GM21360 (cell line): ENCODE results near the gene ADAR.

ENCODE experiments used
- ATAC-seq: cut with Tn5 transposase; IDR thresholded peaks from one replicate; pipeline ENCODE4 v1.9.1; 2021; ENCODE audit warnings: mild to moderate bottlenecking, moderate library complexity; ENCODE audit not compliant: unreplicated experiment

The ADAR gene

GRCh38 chr1:154559466-154560044 is 48.4 kb downstream of the ADAR start:
- peak; percentile 46 for ATAC-seq

DNA sequence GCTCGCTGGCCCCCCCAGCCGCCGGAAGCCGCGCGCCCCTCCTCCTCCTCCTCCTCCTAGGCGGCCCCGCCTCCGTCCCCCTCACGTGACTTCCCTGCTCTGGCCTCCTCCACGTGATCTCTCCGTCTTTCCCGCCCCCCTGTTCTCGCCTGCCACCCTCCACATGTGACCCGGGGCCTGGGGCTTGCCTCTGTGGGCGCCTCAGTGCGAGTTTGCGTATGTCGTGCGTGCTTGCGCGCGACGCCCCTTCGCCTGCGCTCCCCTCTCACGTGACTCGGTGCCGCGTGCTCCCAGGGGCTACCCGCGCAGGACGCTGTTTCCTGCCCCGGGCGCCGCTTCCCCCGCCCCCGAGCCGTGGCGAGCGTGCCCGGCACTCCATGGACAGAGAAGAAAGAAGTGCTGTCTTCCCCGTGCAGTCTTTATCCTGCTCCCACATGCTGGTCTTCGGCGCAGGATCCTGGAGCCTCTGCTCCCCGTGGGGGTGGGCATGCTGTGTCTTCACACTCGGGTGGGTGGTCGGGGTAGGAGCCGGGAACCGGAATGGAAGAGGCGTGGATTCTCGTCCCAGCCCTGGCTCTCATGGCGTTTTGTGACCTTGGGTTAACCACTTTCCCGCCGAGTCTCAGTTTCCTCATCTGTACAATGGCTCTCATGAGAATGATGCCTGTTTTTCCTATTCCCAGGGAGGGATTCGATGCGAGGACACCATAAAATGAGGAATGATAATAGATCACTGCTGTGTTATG is 49.1 kb downstream of the ADAR start:
- ATAC-seq, result peak; percentile 86

GRCh38 chr1:154557939-154558719 is 49.9 kb downstream of the ADAR start, which contains the start of gene UBE2Q1:
TSS of gene UBE2Q1 (minus strand) at chr1:154558662. CDS start at chr1:154558553, 109 bp downstream.
- peak; percentile 3 for ATAC-seq

DNA sequence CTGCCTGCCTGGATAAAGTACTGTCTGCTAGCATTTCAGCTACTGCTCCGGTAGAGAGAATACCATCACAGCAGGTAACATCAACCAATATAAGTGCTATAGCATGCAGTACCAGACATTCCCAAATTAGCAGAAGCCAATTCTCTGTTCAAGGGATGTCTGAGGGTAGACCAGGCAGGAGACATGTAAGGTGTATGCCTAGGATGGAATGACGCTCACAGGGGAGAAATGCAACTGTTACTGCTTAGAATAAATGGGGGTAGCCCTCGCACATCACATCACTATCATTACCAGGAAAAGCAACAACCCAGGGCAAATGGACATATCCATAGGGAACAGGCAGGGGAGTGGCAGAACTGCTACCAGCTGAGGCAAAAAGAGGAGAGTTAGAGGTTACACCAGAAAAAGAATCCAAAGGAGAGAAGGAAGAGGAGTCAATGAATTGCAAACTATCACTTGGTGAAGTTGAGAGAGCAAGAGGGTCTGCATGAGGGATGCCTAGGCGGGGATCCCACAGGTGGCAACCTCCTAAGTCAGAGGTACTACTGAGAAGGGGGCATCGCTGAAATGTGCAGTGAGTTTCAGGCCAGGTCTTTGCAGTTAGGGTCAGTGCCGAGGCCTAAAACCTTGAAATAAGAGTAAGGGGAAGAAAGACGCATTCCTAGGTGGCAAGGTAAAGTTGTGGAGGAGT is 50.6 kb downstream of the ADAR start:
- no peak for ATAC-seq

- ATAC-seq, result no peak
Measured at GRCh38 chr1:154556422-154556821, 51.6 kb downstream of the ADAR start.

DNA sequence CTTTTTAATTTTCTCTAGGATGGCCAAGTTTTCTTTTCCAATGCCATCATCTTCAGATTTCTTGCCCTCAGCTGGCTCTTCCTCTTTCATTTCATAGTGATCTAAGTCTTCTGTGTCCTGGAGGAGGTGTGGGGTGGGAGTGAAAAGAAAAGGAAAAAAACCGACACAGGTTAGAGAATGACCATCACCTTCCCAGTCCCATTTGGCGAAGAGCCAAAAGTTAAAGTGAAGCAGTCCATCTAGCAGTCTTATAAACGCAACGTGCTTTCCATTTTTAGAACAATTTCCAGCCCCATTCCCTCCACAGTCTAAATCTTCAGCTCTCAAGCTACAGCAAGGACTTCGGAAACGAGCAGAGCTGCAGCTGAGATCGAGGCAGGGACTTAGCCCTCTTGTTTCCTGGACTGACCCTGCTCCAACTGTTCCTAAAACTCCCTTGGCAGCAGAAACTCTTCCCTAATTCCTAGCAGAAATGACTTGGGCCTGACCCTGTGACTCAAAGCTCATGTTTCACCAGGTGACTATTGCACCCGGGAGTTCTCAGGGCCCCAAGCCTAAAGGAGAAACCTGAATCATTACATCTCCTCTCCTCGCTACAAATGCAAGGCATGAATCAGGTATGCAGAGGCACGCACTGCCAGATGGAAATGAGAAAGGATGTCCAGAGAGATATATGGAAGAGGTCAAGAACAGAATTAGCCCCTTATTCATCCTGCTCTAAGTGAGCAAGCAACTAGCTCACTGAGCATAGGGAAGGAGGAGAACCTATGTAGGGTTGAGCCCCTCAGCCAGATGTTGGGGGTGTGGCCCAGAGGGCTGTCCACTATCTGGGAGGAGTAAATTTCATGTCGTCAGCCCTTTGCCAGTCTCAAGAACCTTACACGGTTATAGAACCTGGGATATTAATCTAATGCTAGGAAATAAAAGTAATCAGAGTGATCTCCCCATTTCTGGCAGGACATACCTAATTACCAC is 54.6 kb downstream of the ADAR start:
- no peak for ATAC-seq

GRCh38 chr1:154552036-154552435 is 56.0 kb downstream of the ADAR start:
- no peak for ATAC-seq

- ATAC-seq, result no peak
Measured at GRCh38 chr1:154551474-154551873, 56.5 kb downstream of the ADAR start.

- no peak for ATAC-seq
Measured at GRCh38 chr1:154550657-154551056, 57.3 kb downstream of the ADAR start.

DNA sequence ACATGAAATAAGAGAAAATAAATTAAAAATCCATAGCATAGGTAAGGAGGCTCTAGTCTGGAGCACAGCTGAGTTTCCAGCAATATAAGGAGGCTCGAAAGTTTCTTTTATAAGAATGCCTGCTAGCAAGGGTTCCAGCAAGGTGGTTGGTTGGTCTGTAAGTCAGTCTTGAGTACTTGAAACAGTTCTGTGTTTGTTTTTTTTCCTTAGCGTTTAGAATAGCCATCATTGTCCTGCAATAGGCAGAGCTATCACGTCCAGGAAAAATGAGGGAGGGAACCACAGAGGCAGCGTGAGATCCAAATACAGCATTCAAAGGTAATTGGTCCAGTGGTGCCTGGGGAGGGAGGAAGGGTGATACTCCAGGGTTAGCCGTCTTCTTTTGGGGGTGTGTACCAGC is 57.9 kb downstream of the ADAR start:
- ATAC-seq, result no peak

DNA sequence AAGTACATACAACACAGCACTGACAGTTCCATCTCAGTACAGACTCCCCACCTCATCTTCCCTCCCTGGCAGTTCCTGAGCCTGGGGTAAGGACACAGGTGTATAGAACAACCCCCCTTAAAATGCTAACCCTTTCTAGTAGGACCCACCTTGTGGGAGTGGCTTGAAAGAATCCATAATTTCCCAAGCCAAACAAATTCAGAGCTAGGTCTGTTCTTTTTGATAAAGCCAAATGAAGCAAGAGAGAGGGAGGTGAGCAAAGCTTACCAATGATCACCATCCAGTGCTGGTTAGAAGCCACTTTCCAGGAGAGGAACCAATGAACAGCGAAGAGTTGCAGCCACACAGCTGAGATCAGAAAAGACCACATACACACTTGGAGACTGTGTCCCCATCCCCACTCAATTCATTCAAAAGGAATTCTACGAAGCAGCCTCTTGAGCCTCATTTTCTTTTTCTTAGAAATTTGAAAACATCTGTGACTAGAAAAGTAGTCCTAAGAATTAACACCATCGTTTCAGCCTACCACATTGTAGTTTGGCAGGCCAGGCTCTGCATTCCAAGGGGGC is 58.7 kb downstream of the ADAR start:
- no peak for ATAC-seq

- ATAC-seq, result no peak
Measured at GRCh38 chr1:154548028-154548427, 60.0 kb downstream of the ADAR start.

DNA sequence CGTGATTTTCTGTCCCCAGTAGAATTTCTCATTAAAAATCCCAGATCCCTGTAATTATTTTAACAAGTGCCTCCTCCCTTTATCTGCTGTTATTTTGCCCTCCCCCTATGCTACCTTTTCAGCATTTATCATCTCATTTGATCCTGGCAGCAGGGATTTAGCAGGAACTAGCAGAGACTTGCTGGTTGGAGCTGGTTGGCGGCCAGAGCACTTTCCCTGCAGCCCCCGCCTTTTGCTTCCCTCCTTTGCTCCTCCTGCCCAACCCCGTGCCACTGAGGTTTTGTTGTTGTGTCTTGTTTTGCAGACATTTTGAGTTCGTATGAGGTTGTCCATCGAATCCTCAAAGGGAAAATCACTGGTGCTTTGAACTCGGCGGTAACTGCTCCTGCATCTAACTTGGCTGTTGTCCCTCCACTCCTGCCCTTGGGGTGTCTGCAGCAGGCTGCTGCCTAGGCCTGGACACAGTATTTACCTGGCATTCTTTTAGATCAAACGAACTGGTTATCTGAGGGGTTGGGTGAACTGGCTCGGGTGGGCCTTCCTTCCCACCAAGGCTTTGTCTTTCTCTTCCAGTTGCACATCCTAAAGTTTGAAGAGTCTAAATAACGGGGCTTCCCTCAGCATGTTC is 60.8 kb downstream of the ADAR start:
- no peak for ATAC-seq

DNA sequence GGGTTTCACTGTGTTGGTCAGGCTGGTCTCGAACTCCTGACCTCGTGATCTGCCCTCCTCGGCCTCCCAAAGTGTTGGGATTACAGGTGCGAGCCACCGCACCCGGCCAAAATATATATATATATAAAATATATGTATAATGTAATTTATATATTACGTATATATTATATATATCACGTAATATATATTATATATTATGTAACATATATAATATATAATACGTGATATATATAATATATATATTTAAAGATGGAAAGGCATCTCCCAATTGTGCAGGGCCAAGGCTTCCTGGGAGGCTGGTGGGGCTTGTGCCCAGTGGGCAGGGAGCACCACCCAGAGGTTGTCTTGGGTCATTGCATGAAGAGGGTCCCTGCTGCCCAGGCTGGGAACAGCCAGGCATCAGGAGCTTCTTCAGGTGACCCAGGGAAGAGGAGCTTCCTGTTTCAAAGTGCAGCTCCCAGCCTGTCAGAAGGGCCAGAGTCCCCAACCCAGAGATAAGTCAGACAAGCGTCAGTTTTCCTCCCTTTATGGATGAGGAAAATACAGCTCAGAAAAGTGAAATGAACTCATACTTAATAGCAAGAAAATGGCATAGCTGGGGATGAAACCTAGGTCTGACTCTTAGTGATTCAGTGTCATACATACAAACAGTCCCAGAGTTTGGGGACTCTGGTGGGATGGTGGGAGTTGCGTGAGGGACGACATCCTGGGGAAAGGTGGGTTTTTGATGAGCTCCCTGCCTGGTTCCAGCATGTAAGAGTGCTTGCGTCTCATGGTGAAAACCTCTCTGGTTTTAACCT is 61.5 kb downstream of the ADAR start:
- no peak for ATAC-seq

DNA sequence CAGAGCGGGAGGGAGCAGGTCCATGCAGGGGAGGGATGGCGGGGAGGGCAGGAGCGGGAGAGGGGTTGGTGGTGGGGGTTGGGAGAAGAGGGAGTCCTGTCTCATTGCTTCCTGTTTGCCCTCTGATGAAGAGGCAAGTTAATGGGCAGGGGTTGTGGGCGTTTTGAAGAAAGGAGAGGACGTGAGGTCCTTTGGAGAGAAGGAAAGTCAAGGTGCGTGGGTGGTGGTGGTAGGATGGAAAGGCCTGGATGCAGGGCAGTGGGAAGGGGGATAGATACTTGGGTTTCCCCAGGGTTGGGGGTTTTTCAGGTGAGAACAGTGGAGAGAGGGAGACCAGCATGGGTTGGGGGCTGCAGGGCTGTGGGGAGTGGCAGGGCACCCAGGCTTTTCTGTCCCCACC is 66.8 kb downstream of the ADAR start:
- no peak for ATAC-seq

- no peak for ATAC-seq
Measured at GRCh38 chr1:154539486-154540483, 68.2 kb downstream of the ADAR start.

DNA sequence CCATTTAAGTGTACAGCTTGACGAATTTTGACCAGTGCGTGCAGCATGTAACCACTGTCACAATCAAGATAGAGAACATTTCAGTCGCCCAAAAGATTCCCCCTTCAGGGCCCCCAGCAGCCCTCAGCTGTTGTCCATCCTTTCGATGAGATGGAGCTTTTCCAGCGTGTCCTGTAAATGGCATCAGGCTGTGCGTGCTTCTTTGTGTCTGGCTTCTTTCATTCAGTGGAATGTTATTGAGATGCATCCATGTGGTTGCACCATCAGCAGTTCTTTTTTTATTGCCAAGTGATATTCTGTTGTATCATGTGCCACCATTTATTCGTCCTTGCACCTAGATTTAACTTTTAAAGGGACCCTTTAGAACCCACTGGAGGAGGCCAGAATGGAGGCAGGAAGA is 71.4 kb downstream of the ADAR start:
- no peak for ATAC-seq
